Measurements from ENCODE around the gene ZSCAN5B.
"Not testable (repeated sequence)": the region's sequence is repeated elsewhere in the genome, so short reads cannot be mapped to it uniquely, and the experiment has no call there.

The ZSCAN5B gene

GRCh38 chr19:56197646-56198045 is at the start of gene ZSCAN5B:
Gene ZSCAN5B (minus strand): TSS chr19:56197783. CDS start chr19:56193052, 4,731 bp downstream.
- FAIRE-seq; DNase-seq (ENCODE audit: insufficient read length, low spot score): not testable (repeated sequence)

- not testable (repeated sequence) for FAIRE-seq; DNase-seq (ENCODE audit: insufficient read length, low spot score)
Observed at GRCh38 chr19:56245764-56246163, 48.2 kb upstream of the ZSCAN5B start.

DNA sequence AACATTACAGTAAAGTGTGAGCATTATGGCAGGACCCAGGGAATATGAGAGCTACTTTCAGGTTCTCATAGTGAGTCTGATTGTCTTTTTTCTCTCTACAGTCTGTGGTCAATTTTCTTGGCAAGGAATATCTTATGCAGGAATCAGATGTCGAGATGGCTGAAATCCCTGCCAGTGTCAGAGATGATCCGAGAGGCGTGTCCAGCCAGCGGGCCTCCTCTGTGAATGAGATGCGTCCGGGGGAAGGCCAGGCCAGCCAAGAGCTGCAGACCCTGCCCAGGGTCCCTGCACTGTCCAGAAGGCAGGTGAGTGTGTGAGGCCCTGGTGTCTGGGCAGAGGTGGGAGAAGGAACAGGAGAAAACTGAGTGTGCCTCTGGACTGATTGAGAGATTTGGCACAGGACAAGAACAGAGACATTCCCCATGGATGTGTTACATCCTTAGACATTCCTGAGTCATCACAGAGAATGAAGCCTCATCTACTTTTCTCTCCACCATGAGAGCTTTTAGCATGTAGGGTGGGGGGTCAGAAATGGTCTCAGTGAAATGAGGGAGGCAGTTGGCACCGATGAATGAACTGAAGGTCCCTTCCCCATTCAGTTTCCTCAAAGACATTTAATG is 47.6 kb upstream of the ZSCAN5B start:
- no peak for TF ChIP-seq POLR2A (IDR thresholded peaks at IDR 0.05; ENCODE audit: low read depth, low read length)
- DNase-seq (ENCODE audit: insufficient read length, low spot score) (peak; percentile 64), FAIRE-seq (no peak)

DNA sequence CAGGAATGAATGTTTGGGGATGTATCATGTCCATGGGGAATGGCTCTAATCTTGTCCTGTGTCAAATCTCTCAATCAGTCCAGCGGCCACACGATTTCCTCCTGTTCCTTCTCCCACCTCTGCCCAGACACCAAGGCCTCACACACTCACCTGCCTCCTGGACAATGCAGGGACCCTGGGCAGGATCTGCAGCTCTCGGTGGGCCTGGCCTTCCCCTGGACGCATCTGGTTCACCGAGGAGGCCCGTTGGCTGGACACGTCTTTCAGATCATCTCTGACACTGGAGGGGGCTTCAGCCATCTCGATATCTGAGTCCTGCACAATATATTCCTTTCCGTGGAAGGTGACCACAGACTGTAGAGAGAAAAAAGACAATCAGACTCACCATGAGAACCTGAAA is 25.9 kb upstream of the ZSCAN5B start:
- FAIRE-seq (no peak), DNase-seq (ENCODE audit: insufficient read length, low spot score) (no peak)
- no peak for TF ChIP-seq POLR2A (IDR thresholded peaks at IDR 0.05; ENCODE audit: low read depth, low read length)

GRCh38 chr19:56222901-56223300 is 25.3 kb upstream of the ZSCAN5B start:
- no peak for TF ChIP-seq POLR2A (IDR thresholded peaks at IDR 0.05; ENCODE audit: low read depth, low read length)
- FAIRE-seq = no peak

DNA sequence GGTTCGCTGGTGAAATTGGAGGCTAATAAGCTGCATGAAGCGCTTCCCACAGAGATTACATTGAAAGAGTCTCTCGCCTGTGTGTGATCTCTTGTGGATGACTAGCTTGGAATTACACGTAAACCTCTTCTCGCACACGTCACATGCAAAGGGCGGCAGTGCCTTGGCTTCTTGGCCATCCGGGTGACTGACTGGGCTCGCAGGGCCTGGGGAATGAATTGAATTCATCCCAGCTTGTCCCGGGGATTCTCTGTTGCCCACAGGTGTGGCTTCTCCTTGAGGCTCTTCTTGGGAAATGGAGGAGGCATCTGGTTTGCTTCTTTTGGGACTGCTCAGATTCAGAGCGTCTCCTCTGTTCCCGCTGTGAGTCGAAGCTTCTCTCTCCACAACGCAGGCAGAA is 24.3 kb upstream of the ZSCAN5B start:
- no peak for FAIRE-seq
- no peak for TF ChIP-seq POLR2A (IDR thresholded peaks at IDR 0.05; ENCODE audit: low read depth, low read length)
- no peak for DNase-seq (ENCODE audit: insufficient read length, low spot score)

More at GRCh38 chr19:56222901-56223300, 25.3 kb upstream of the ZSCAN5B start:
- DNase-seq (ENCODE audit: insufficient read length, low spot score) = no peak

DNA sequence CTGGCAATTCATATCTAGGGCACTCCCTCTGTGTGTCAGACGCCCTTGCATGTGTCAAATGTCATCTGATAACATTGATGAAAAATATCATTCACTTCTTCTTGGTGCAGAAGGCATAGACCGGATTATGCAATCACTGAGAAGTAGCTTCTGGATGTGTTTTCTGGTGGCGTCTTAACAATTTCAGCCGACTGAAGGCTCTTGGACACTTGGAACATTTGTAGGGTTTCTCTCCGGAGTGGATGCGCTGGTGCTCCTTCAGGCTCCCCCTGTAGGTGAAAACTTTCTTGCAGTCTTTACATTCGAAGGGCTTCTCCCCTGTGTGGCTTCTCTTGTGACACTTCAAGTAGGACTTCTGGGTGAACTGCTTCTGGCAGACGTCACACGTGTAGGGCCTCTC is 23.9 kb upstream of the ZSCAN5B start:
- FAIRE-seq = not testable (repeated sequence)

DNA sequence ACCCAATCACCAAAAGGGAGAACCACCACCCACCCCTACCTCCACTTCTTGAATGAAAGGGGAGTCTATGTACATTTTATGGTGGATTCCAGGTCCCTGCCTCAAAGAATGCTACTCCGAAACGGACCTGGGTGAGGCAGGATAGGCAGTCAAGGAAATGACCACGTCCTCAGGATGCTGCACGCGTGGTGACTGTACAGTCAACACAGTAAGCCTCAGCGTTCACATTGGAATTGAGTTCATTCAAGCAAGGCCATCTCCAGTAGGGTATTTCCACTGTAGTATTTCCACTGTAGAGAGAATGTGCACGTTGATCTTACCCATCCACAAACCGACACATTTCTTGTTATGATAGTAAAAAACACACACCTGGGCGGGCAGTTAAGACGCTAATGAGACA is 21.4 kb upstream of the ZSCAN5B start:
- DNase-seq (ENCODE audit: insufficient read length, low spot score) (no peak), FAIRE-seq (no peak)
- no peak for TF ChIP-seq POLR2A (IDR thresholded peaks at IDR 0.05; ENCODE audit: low read depth, low read length)

More for the DNA sequence above, 23.9 kb upstream of the ZSCAN5B start:
- DNase-seq (ENCODE audit: insufficient read length, low spot score) = not testable (repeated sequence)

- TF ChIP-seq POLR2A (IDR thresholded peaks at IDR 0.05; ENCODE audit: low read depth, low read length) = no peak
- no peak for DNase-seq (ENCODE audit: insufficient read length, low spot score)
- no peak for FAIRE-seq
Observed at GRCh38 chr19:56217039-56217949, 19.7 kb upstream of the ZSCAN5B start.

- no peak for FAIRE-seq
Observed at GRCh38 chr19:56211718-56212117, 14.1 kb upstream of the ZSCAN5B start.

GRCh38 chr19:56210036-56210435 is 12.5 kb upstream of the ZSCAN5B start:
- not testable (repeated sequence) for FAIRE-seq; DNase-seq (ENCODE audit: insufficient read length, low spot score)

More at GRCh38 chr19:56211718-56212117, 14.1 kb upstream of the ZSCAN5B start:
- no peak for TF ChIP-seq POLR2A (IDR thresholded peaks at IDR 0.05; ENCODE audit: low read depth, low read length)
- no peak for DNase-seq (ENCODE audit: insufficient read length, low spot score)

DNA sequence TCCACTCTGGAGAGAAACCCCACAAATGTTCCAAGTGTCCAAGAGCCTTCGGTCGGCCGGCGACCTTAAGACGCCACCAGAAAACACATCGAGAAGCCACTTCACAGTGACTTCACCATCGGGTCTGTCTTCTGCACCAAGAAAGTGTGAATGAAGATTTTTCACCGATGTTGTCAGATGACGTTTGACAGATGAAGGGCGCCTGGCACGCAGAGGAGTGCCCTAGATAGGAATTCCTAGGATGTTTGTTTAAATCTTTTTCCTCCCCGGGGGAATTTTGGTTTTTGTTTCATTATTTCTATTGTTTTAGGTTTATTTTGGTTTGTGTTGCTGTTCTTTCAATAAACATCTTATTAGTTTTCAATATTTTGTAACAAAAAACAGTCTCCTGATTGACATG is 11.5 kb upstream of the ZSCAN5B start:
- FAIRE-seq = no peak
- TF ChIP-seq POLR2A (IDR thresholded peaks at IDR 0.05; ENCODE audit: low read depth, low read length) = no peak

DNA sequence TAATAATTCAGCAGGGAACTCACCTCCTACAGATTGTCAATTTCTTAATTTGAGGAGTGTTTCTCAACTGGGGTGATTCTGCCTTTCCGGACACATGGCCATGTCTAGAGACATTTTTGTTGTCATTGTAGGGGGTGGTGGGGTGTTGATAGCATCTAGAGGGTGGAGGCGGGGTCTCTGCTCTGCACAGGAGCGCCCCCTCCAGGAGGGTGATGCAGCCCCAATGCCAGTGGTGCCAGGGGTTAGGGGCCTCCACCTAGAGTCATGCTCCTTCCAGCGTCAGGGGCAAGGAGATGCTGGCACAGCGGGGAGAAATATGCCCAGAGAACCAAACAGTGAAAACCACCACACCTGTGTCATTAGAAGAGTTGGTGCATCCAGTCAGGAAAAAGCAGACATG is 10.0 kb upstream of the ZSCAN5B start:
- DNase-seq (ENCODE audit: insufficient read length, low spot score); FAIRE-seq: not testable (repeated sequence)

More for the DNA sequence above, 11.5 kb upstream of the ZSCAN5B start:
- no peak for DNase-seq (ENCODE audit: insufficient read length, low spot score)

DNA sequence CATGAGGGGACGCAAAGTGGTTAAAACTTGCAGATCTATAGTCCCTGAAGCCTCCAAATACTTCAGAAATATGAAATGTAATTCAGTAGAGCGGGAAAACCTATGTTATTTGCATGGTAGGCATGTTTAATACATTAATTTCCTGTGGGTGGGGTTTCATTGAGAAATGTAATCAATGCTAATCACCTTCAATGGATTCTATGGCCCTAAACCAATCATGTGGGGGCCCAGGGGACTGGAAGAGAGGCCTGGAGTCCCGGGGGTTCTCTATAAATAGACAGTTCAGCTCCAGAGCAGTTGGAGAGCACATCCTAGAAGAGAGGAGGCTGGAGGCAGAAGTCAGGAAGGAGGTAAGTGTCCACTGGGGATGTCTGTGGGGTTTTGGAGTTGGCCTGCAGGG is 4.4 kb upstream of the ZSCAN5B start, which contains the start of gene ZSCAN5C:
TSS of gene ZSCAN5C (plus strand) at position 301 of the 400 bp plus-strand sequence. CDS start 3,641 bp downstream, outside the sequence.
- no peak for FAIRE-seq
- no peak for DNase-seq (ENCODE audit: insufficient read length, low spot score)
- no peak for TF ChIP-seq POLR2A (IDR thresholded peaks at IDR 0.05; ENCODE audit: low read depth, low read length)

- TF ChIP-seq POLR2A (IDR thresholded peaks at IDR 0.05; ENCODE audit: low read depth, low read length) = no peak
- no peak for FAIRE-seq
- no peak for DNase-seq (ENCODE audit: insufficient read length, low spot score)
Observed at GRCh38 chr19:56199687-56200086, 2.1 kb upstream of the ZSCAN5B start.

All from H54 (cell line).